Activated naive CD8-positive, alpha-beta T cell treated with anti-CD3 and anti-CD28 coated beads, Interleukin-2, amount 10 ng/mL, durations not matched to agents 7 days and 5 days (primary cell): ENCODE results near the gene COLEC12. TPM values are rescaled to one million over a fixed set of nuclear protein-coding genes. Genes with fewer than 3 reads are reported as not detected.

Experiments
- ATAC-seq: fragments of 150-1000 bp; cut with Tn5 transposase; one replicate; pipeline ENCODE4 v1.10.0; 2021; ENCODE audit warnings: low read depth, moderate library complexity
- POLR2A ChIA-PET: fragments of 350-600 bp; sonication (Branson Sonifier 250); formaldehyde crosslinking; loops from one replicate; lab custom pipeline; 2021; ENCODE audit warnings: antibody characterized with exemption; lab: Charles Lee
- DNase-seq: peaks from one replicate; pipeline ENCODE4 v3.0.0; 2021
- H3K27ac Mint-ChIP-seq: one replicate; pipeline ENCODE4 v1.8.0; 2022; ENCODE audit warnings: mild to moderate bottlenecking, mixed read lengths
- H3K27me3 Mint-ChIP-seq: one replicate; pipeline ENCODE4 v1.8.0; 2022; ENCODE audit warnings: mild to moderate bottlenecking, moderate library complexity, mixed read lengths
- H3K36me3 Mint-ChIP-seq: one replicate; pipeline ENCODE4 v1.8.0; 2021; ENCODE audit warnings: mild to moderate bottlenecking, mixed read lengths
- H3K4me1 Mint-ChIP-seq: one replicate; pipeline ENCODE4 v1.8.0; 2021; ENCODE audit warnings: mixed read lengths
- H3K4me3 Mint-ChIP-seq: one replicate; pipeline ENCODE4 v1.8.0; 2022; ENCODE audit warnings: mild to moderate bottlenecking, moderate library complexity, mixed read lengths
- H3K9me3 Mint-ChIP-seq: one replicate; pipeline ENCODE4 v1.8.0; 2021; ENCODE audit warnings: mixed read lengths
- total RNA-seq, 2 experiments: library from RNA; stranded (reverse); gene quantifications; one replicate each; pipeline ENCODE4 v1.2.3, GENCODE V29; 2021

The COLEC12 gene
- total RNA-seq, 2 experiments from 2014 or later, result 0.06 to 0.11 TPM

- no peak overlapping the region for H3K4me3 Mint-ChIP-seq
- H3K27ac Mint-ChIP-seq, result no peak overlapping the region
- H3K36me3 Mint-ChIP-seq, result no peaks in the 10 kb centered on the region
- no peaks in the 10 kb centered on the region for H3K4me1 Mint-ChIP-seq
- H3K27me3 Mint-ChIP-seq, result peaks cover 35% of the 10 kb centered on the region
- H3K9me3 Mint-ChIP-seq, result no peaks in the 10 kb centered on the region
- POLR2A ChIA-PET, result no interaction called here
- ATAC-seq, result no peak
- DNase-seq, result no peak
Measured at GRCh38 chr18:495452-495851, 5.0 kb downstream of the COLEC12 start.

- no peak for ATAC-seq
- Mint-ChIP-seq H3K27ac (no peak overlapping the region), H3K4me1 (no peaks in the 10 kb centered on the region), H3K36me3 (no peaks in the 10 kb centered on the region), H3K9me3 (no peaks in the 10 kb centered on the region), H3K27me3 (peaks cover 35% of the 10 kb centered on the region), H3K4me3 (no peak overlapping the region)
- POLR2A ChIA-PET, result no interaction called here
- DNase-seq, result no peak
Measured at GRCh38 chr18:495017-495416, 5.5 kb downstream of the COLEC12 start.

DNA sequence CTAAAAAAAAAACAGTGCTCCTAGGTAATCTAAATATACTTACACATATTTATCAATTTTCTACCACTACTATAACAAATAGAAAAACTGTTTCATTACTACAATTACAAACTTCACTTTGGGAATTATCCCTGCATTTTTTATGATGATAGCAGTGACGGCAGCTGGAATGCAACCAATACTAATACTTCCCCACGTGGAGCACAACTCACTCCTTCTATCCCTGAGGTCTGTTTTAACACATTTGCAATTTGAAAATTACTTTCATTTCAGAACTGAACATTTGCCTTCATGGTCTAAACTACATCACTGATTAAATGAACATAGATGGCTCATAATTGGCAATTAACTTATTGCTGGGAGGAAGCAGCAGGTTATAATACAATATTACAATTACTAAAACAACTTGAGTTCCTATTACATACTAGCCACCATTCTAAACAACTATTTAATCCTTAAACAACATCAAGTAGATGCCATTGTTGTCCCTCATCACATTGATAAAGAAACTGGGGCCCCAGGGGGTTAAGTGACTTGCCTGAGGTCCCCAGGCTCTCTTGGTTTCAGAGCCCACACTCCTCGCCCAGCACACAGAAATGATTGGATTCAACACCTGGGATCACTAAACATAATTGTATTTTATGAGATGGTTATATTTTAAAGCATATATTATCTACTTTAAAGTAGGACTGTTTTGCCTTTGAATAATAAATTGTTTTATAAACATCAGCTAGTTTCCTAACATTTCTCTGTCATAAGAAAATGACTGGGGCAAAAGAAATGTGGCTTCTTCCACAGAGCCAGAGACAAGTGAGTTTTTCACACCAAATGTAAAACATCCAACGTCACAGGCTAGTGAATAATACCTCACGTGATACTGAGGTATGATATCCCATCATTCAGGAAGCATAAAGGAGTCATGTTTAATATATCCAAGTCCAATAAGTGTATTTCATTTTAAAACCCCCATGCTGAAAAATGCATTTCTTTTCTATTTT, 6.2 kb downstream of the COLEC12 start:
- Mint-ChIP-seq H3K4me3 (no peak overlapping the region), H3K36me3 (no peaks in the 10 kb centered on the region), H3K27ac (no peak overlapping the region), H3K4me1 (no peaks in the 10 kb centered on the region), H3K27me3 (peaks cover 27% of the 10 kb centered on the region), H3K9me3 (no peaks in the 10 kb centered on the region)
- POLR2A ChIA-PET, result no interaction called here
- DNase-seq (no peak), ATAC-seq (no peak)

- no peak overlapping the region for H3K4me3 Mint-ChIP-seq
- no peaks in the 10 kb centered on the region for H3K36me3 Mint-ChIP-seq
- peaks cover 21% of the 10 kb centered on the region for H3K27me3 Mint-ChIP-seq
- H3K27ac Mint-ChIP-seq, result no peak overlapping the region
- POLR2A ChIA-PET, result no interaction called here
- no peaks in the 10 kb centered on the region for H3K4me1 Mint-ChIP-seq
- H3K9me3 Mint-ChIP-seq, result no peaks in the 10 kb centered on the region
- ATAC-seq, result no peak
- DNase-seq, result no peak
Measured at GRCh38 chr18:492451-492850, 8.1 kb downstream of the COLEC12 start.

DNA sequence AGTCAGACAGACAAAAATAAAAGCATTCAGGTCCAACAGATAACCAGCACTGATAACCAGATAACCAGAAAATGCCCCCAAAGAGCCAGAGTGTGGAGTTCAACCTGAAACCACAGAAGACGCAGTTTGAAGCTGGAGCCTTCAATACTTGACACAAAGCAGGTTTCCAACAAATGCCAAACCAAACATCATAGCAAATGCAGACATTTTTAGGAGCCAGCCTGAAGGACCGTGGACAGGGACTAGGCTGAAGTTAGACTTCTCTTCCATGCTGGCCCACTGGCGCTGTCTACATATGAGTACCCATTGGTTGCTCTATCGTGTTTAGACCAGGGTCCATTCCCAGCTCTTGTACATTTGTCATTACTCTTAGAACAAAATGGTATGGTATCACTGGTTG, 9.9 kb downstream of the COLEC12 start:
- DNase-seq (no peak), ATAC-seq (no peak)
- H3K4me1 Mint-ChIP-seq, result no peaks in the 10 kb centered on the region
- H3K27me3 Mint-ChIP-seq, result peaks cover 18% of the 10 kb centered on the region
- no peaks in the 10 kb centered on the region for H3K36me3 Mint-ChIP-seq
- H3K27ac Mint-ChIP-seq, result no peak overlapping the region
- no peak overlapping the region for H3K4me3 Mint-ChIP-seq
- no peaks in the 10 kb centered on the region for H3K9me3 Mint-ChIP-seq
- POLR2A ChIA-PET, result no interaction called here

GRCh38 chr18:490024-490366, 10.5 kb downstream of the COLEC12 start:
- Mint-ChIP-seq H3K4me1 (peaks cover under 1% of the 10 kb centered on the region), H3K4me3 (no peak overlapping the region), H3K27me3 (peaks cover 14% of the 10 kb centered on the region), H3K9me3 (no peaks in the 10 kb centered on the region), H3K27ac (no peak overlapping the region), H3K36me3 (no peaks in the 10 kb centered on the region)
- ATAC-seq (no peak), DNase-seq (no peak)
- POLR2A ChIA-PET, result no interaction called here

DNA sequence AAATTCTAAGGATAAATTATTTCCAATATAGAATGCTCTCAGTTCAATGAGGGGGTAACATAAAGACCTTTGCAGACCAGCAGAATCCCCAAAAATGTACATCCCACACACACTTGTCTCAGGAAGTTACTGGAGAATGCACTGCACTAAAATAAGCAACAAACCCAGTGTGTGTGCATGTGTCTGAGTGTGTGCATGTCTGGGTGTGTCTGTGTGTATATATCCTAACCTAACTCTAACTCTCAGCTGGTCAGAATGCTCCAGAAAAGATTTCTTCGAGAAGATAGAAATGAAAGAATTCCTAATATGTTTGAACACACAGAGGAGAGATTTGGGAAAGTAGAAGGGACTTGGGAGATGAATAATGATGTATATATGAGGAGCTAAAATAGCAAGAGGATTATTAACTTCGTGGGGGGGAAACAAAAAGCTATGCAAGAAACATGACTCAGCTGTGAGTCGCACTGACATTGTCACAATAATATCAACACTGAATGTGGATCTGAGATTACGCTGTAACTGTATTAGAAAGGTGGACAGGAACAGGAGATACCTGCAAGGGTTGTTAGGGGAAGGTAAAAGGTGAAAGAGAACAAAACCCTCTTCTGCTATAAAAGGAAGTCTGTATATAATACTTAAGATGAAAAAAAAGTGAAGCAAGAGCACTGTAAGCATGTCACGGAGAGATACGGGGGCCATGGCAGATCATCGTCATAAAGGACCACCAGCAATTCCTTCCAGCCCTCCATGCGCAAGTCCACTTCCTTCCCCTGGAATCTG, 11.1 kb downstream of the COLEC12 start:
- Mint-ChIP-seq H3K9me3 (no peaks in the 10 kb centered on the region), H3K36me3 (no peaks in the 10 kb centered on the region), H3K27me3 (peaks cover 13% of the 10 kb centered on the region), H3K27ac (no peak overlapping the region), H3K4me1 (peaks cover 6% of the 10 kb centered on the region), H3K4me3 (no peak overlapping the region)
- DNase-seq, result no peak
- no peak for ATAC-seq
- POLR2A ChIA-PET, result no interaction called here

GRCh38 chr18:486929-487740, 13.4 kb downstream of the COLEC12 start:
- DNase-seq (no peak), ATAC-seq (no peak)
- H3K36me3 Mint-ChIP-seq, result no peaks in the 10 kb centered on the region
- H3K4me1 Mint-ChIP-seq, result peaks cover 7% of the 10 kb centered on the region
- H3K4me3 Mint-ChIP-seq, result no peak overlapping the region
- no peak overlapping the region for H3K27ac Mint-ChIP-seq
- POLR2A ChIA-PET, result no interaction called here
- no peaks in the 10 kb centered on the region for H3K9me3 Mint-ChIP-seq
- peaks cover 11% of the 10 kb centered on the region for H3K27me3 Mint-ChIP-seq

DNA sequence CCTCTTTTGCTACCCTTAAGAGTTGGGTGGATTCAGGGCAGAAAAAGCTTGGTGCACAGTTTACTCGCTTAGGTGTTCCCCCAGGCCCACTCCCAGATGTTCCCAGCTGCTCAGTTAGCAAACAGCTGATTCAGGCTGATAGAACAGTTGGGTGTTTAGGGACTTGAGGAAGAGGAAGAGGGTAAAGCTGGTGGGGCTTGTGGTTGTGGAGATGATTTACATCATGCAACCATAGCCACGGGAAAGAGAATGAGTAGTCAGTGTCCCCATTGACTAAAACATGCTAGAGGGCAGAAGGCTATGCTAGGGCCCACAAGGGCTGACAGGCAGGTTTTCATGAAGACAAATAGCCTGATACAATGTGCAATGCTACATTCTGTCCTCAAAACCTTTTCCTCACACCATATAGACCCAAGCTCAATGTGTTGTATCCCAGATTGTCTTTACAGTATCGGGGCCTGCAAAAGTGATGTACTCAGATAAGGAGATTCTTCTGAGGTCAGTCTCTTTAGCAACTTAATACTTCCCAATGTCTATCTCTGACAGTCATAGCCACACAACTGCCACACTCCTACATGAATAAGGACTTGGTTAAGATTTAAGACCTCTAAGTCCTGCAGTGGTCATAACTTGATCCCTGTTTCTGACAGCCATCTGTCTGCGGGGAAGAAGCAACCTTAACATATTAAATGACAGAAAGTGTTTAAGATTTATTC, 15.6 kb downstream of the COLEC12 start:
- Mint-ChIP-seq H3K27ac (no peak overlapping the region), H3K4me1 (peaks cover 7% of the 10 kb centered on the region), H3K36me3 (no peaks in the 10 kb centered on the region), H3K27me3 (peaks cover 15% of the 10 kb centered on the region), H3K9me3 (no peaks in the 10 kb centered on the region), H3K4me3 (no peak overlapping the region)
- POLR2A ChIA-PET, result no interaction called here
- DNase-seq, result no peak
- peak; percentile 22 for ATAC-seq

DNA sequence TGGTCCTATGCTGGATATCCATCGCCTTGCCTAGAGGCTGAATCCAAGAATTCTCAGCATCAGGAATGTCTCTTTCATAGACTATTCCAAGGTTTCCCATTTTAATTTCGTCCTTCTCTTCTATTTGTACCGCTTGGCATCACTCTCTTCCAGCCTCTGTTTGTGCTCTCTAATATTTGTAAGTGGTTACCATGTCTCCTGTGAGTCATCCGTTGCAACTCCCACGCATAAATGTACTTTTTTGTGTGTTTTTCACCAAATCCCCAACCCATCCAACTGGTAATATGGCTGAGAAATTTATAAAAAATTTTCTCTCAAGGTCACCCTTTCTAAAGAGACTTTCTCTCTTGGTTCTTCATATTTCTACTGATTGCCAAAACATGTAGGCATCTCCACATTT, 21.8 kb downstream of the COLEC12 start:
- Mint-ChIP-seq H3K27ac (no peak overlapping the region), H3K27me3 (peaks cover 5% of the 10 kb centered on the region), H3K9me3 (no peaks in the 10 kb centered on the region), H3K4me3 (no peak overlapping the region), H3K4me1 (no peaks in the 10 kb centered on the region), H3K36me3 (no peaks in the 10 kb centered on the region)
- POLR2A ChIA-PET, result no interaction called here
- ATAC-seq (no peak), DNase-seq (no peak)

DNA sequence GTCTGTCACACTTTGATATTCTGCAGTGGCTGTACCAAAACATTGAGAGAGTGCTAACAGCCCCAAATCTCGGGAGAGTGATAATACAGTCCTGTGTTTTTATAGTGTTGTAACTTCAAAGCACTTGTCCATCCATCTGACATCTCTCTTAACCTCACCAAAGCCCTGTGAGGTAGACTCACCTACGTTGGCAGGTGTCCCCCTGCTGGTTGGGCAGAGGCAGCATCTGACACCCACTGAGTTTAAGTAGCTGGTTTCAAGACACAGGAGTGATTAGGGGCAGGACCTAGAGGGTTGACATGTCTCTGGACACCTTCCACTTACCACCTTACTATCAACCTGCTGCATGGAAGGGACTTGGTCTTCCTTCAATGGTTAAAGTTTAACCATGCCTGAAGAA, 22.9 kb downstream of the COLEC12 start:
- ATAC-seq (no peak), DNase-seq (no peak)
- Mint-ChIP-seq H3K27ac (no peak overlapping the region), H3K4me3 (no peak overlapping the region), H3K27me3 (peaks cover 5% of the 10 kb centered on the region), H3K9me3 (no peaks in the 10 kb centered on the region), H3K36me3 (no peaks in the 10 kb centered on the region), H3K4me1 (no peaks in the 10 kb centered on the region)
- POLR2A ChIA-PET, result no interaction called here

- Mint-ChIP-seq H3K9me3 (no peaks in the 10 kb centered on the region), H3K4me3 (no peak overlapping the region), H3K4me1 (no peaks in the 10 kb centered on the region), H3K27me3 (peaks cover 7% of the 10 kb centered on the region), H3K27ac (no peak overlapping the region), H3K36me3 (no peaks in the 10 kb centered on the region)
- ATAC-seq (no peak), DNase-seq (no peak)
- POLR2A ChIA-PET, result no interaction called here
Measured at GRCh38 chr18:476251-476664, 24.2 kb downstream of the COLEC12 start.
